H1 (cell line): ENCODE measurements around the gene CXorf65. TPM values are rescaled to one million over a fixed set of nuclear protein-coding genes. Genes with fewer than 3 reads are reported as not detected.

Source experiments
- CTCF ChIA-PET: fragments of 300-600 bp; sonication (Branson Sonifier 250); formaldehyde crosslinking; loops from one replicate; lab custom pipeline; 2021; ENCODE audit not compliant: partially characterized antibody; lab: Charles Lee
- POLR2A ChIA-PET: fragments of 300-600 bp; sonication (Branson Sonifier 250); formaldehyde crosslinking; loops from one replicate; lab custom pipeline; 2021; ENCODE audit warnings: inconsistent platforms; ENCODE audit not compliant: partially characterized antibody; lab: Charles Lee
- DNase-seq, 2 experiments: peaks; one replicate each; pipeline versions ENCODE4 v3.0.0 to v3.0.0-alpha.2; 2010 to 2022; ENCODE audit warnings: low spot score in 2 of 2, low read depth in 1 of 2, mixed read lengths in 1 of 2
- FAIRE-seq: peaks from 2 replicates; lab custom pipeline; 2011; peaks lifted over from hg19 to GRCh38; lab: Jason Lieb, UNC
- H2AFZ ChIP-seq: 2 replicates; pipeline ENCODE4 v1.8.1; 2012; ENCODE audit warnings: low read length, inconsistent platforms
- H2AK5ac ChIP-seq: 2 replicates; pipeline ENCODE4 v1.6.1; 2013; ENCODE audit warnings: low read depth, low read length
- H2BK120ac ChIP-seq: replicated peaks from 2 replicates; pipeline ENCODE3; 2013; ENCODE audit warnings: low read depth, low read length, inconsistent platforms
- H2BK12ac ChIP-seq: 2 replicates; pipeline ENCODE4 v1.6.1; 2013; ENCODE audit warnings: low read depth, low read length
- H2BK15ac ChIP-seq: 2 replicates; pipeline ENCODE4 v1.6.1; 2013; ENCODE audit warnings: low read length
- H2BK20ac ChIP-seq: 2 replicates; pipeline ENCODE4 v1.6.1; 2013; ENCODE audit warnings: low read length
- H2BK5ac ChIP-seq: 2 replicates; pipeline ENCODE4 v1.6.1; 2013; ENCODE audit warnings: low read depth, low read length
- H3K14ac ChIP-seq: 2 replicates; pipeline ENCODE4 v1.6.1; 2013; ENCODE audit warnings: inconsistent platforms; ENCODE audit not compliant: insufficient read length
- H3K18ac ChIP-seq: 2 replicates; pipeline ENCODE4 v1.6.1; 2013; ENCODE audit warnings: low read length; ENCODE audit errors: extremely low read depth
- H3K23ac ChIP-seq: 2 replicates; pipeline ENCODE4 v1.6.1; 2013; ENCODE audit warnings: inconsistent platforms; ENCODE audit not compliant: insufficient read length
- H3K23me2 ChIP-seq: 2 replicates; pipeline ENCODE4 v1.6.1; 2013; ENCODE audit warnings: low read depth, low read length
- H3K27ac ChIP-seq: 2 replicates; pipeline ENCODE4 v1.6.1; 2011; ENCODE audit warnings: low read depth, low read length, inconsistent platforms
- H3K27me3 ChIP-seq, 4 experiments: replicated peaks in 1 of 4; 1 replicate in 1 of 4; 2 replicates in 3 of 4; pipeline versions ENCODE4 v1.6.1 to v1.8.1; 2011 to 2013; ENCODE audit warnings: low read length in 3 of 4, mild to moderate bottlenecking in 3 of 4, inconsistent platforms in 2 of 4, mixed read lengths in 2 of 4, moderate library complexity in 1 of 4; ENCODE audit not compliant: control insufficient read depth in 3 of 4, insufficient read depth in 3 of 4; ENCODE audit errors: extremely low read depth in 1 of 4
- H3K36me3 ChIP-seq, 4 experiments: 2 replicates each; pipeline versions ENCODE4 v1.6.1 to v1.8.1; 2011 to 2013; ENCODE audit warnings: mild to moderate bottlenecking in 4 of 4, low read length in 3 of 4, moderate library complexity in 2 of 4, control low read depth in 1 of 4, inconsistent platforms in 1 of 4; ENCODE audit not compliant: insufficient read depth in 4 of 4, control insufficient read depth in 2 of 4
- H3K4ac ChIP-seq: replicated peaks from 2 replicates; pipeline ENCODE3; 2013; ENCODE audit warnings: low read length, low read depth, mixed read lengths, inconsistent platforms; ENCODE audit not compliant: insufficient read length
- H3K4me1 ChIP-seq, 4 experiments: replicated peaks in 1 of 4; 1 replicate in 1 of 4; 2 replicates in 3 of 4; pipeline versions ENCODE4 v1.6.1 to v1.8.1; 2011 to 2013; ENCODE audit warnings: low read length in 3 of 4, inconsistent platforms in 2 of 4, mixed read lengths in 1 of 4; ENCODE audit not compliant: insufficient read depth in 4 of 4, control insufficient read depth in 3 of 4
- H3K4me2 ChIP-seq, 2 experiments: 2 replicates each; pipeline versions ENCODE4 v1.6.1 to v1.8.1; 2011 to 2013; ENCODE audit warnings: low read depth in 2 of 2, low read length in 2 of 2, control low read depth in 1 of 2, inconsistent platforms in 1 of 2, mild to moderate bottlenecking in 1 of 2; ENCODE audit not compliant: insufficient read depth in 1 of 2
- H3K4me3 ChIP-seq, 4 experiments: fragments of 200-600, 300-600 bp in 1 of 4; sonication (generic), shearing (Covaris generic), sonication (Bioruptor Twin) in 1 of 4; 2 replicates each; pipeline versions ENCODE4 v1.5.1 to v1.8.1; 2011 to 2016; ENCODE audit warnings: low read length in 4 of 4, low read depth in 3 of 4, control low read depth in 2 of 4, inconsistent platforms in 2 of 4, mild to moderate bottlenecking in 2 of 4, mixed read lengths in 1 of 4, moderate library complexity in 1 of 4; ENCODE audit not compliant: insufficient read depth in 2 of 4; ENCODE audit errors: extremely low read depth in 1 of 4
- H3K56ac ChIP-seq: replicated peaks from 2 replicates; pipeline ENCODE3; 2013; ENCODE audit warnings: low read depth, mild to moderate bottlenecking, mixed read lengths, low read length, inconsistent platforms; ENCODE audit not compliant: insufficient read length
- H3K79me1 ChIP-seq: 2 replicates; pipeline ENCODE4 v1.6.1; 2013; ENCODE audit warnings: low read depth, low read length, control low read depth
- H3K79me2 ChIP-seq, 2 experiments: 2 replicates each; pipeline versions ENCODE4 v1.6.1 to v1.8.1; 2012 to 2013; ENCODE audit warnings: low read length in 2 of 2, mild to moderate bottlenecking in 2 of 2, inconsistent platforms in 1 of 2; ENCODE audit not compliant: insufficient read depth in 2 of 2, control insufficient read depth in 1 of 2
- H3K9ac ChIP-seq, 4 experiments: replicated peaks in 1 of 4; 1 replicate in 1 of 4; 2 replicates in 3 of 4; pipeline versions ENCODE4 v1.6.1 to v1.8.1; 2011 to 2013; ENCODE audit warnings: low read depth in 3 of 4, low read length in 3 of 4, control low read depth in 2 of 4, mild to moderate bottlenecking in 2 of 4, moderate library complexity in 2 of 4, inconsistent platforms in 1 of 4; ENCODE audit errors: extremely low read depth in 1 of 4
- H3K9me3 ChIP-seq, 2 experiments: 2 replicates each; pipeline versions ENCODE4 v1.6.1 to v1.8.1; 2012 to 2013; ENCODE audit warnings: mild to moderate bottlenecking in 2 of 2, moderate library complexity in 2 of 2, control low read depth in 1 of 2, inconsistent platforms in 1 of 2, low read depth in 1 of 2, low read length in 1 of 2, mixed read lengths in 1 of 2; ENCODE audit not compliant: insufficient read depth in 2 of 2
- H4K20me1 ChIP-seq, 2 experiments: replicated peaks in 1 of 2; 2 replicates each; pipeline versions ENCODE3 to v1.8.1; 2011 to 2013; ENCODE audit warnings: inconsistent platforms in 2 of 2, low read length in 2 of 2, mild to moderate bottlenecking in 1 of 2; ENCODE audit not compliant: insufficient read depth in 2 of 2, control insufficient read depth in 1 of 2
- H4K5ac ChIP-seq: 2 replicates; pipeline ENCODE4 v1.6.1; 2013; ENCODE audit warnings: low read length, low read depth, mixed read lengths, inconsistent platforms; ENCODE audit not compliant: insufficient read length
- H4K8ac ChIP-seq: 2 replicates; pipeline ENCODE4 v1.8.0; 2013; ENCODE audit warnings: mild to moderate bottlenecking, moderate library complexity, low read length, inconsistent platforms; ENCODE audit not compliant: insufficient read depth; ENCODE audit errors: extremely low read depth
- H4K91ac ChIP-seq: replicated peaks from 2 replicates; pipeline ENCODE3; 2013; ENCODE audit warnings: low read length, mixed read lengths, inconsistent platforms; ENCODE audit not compliant: insufficient read length
- ATF3 ChIP-seq: IDR thresholded peaks from 2 replicates; pipeline ENCODE4 v1.6.1; 2011; ENCODE audit warnings: low read depth, mild to moderate bottlenecking, low read length; ENCODE audit not compliant: insufficient read depth
- SUZ12 ChIP-seq: fragments of 200-600 bp; sonication (generic); IDR thresholded peaks from 2 replicates; pipeline ENCODE4 v1.6.1; 2012; ENCODE audit warnings: mild to moderate bottlenecking, inconsistent platforms, low read length, moderate library complexity, mixed read lengths
- whole genome bisulfite sequencing, 2 experiments: shearing (Covaris generic) in 1 of 2; methylation state at CpG; one replicate each; pipeline versions ENCODE4 v1.1.6 to v1.1.7; 2013 to 2015; ENCODE audit warnings: low lambda C conversion rate in 2 of 2, mixed read lengths in 2 of 2, inconsistent platforms in 1 of 2, low coverage in 1 of 2, missing lambda C conversion rate in 1 of 2; ENCODE audit not compliant: insufficient replicate concordance in 2 of 2, insufficient coverage in 1 of 2, insufficient read length in 1 of 2; ENCODE audit errors: extremely low coverage in 1 of 2, missing lambda C conversion rate in 1 of 2; 5-methylcytosine and 5-hydroxymethylcytosine counted together
- polyA plus RNA-seq, 7 experiments: library from polyadenylated mRNA; depleted of rRNA in 3 of 7; stranded (reverse) in 5 of 7; unstranded in 2 of 7; fragments of >200 nt in 5 of 7; fragments of 200-250 nt in 2 of 7; gene quantifications; 1 replicate in 5 of 7; 2 replicates in 1 of 7; 4 replicates in 1 of 7; pipeline versions ENCODE4 v1.2.1 to v1.2.3, GENCODE V29; 2011 to 2013; ENCODE audit warnings: missing spikeins in 2 of 7, mixed read lengths in 2 of 7
- total RNA-seq: library from RNA; stranded (reverse); fragmentation: NEBNext Ultra II Directional; extraction: Animal tissue kit (Norgen Biotek cat#: 25700); gene quantifications from 2 replicates; pipeline ENCODE4 v1.2.1, GENCODE V29; 2021

Gene CXorf65
- total and polyA plus RNA-seq, 2 of the 8 experiments (the other 6 are each of a cell fraction or from before 2014, with no cell fraction given): not detected

DNA sequence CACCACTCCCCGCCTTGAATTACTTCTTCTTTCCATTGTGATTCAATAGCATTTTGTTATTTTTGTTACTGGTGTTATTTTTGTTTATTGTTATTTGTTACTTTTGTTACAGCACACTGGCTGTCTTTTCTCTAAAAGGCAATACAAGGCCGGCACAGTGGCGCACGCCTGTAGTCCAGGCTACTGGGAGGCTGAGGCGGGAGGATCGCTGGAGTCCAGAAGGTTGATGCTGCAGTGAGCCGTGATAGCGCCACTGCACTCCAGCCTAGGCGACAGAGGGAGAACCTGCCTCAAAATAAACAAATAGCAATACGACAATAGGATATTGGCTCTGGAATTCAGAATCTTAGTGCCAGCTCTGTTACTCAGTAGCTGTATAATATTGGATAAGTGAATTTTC is 10.8 kb upstream of the CXorf65 start:
- Histone ChIP-seq H2BK15ac (no peak overlapping the region), H3K18ac (no peak overlapping the region), H2AFZ (no peak overlapping the region), H3K4me2 (peak overlapping the region; percentile 66 to 91), H3K79me1 (no peaks in the 10 kb centered on the region), H3K27me3 (peaks cover 0 to 3% (median 0%) of the 10 kb centered on the region in 4 experiments; a peak in 1 of 7 replicates), H3K27ac (no peak overlapping the region), H2BK12ac (no peak overlapping the region), H2BK20ac (no peak overlapping the region), H3K23me2 (no peaks in the 10 kb centered on the region; the same call in 1 of the 2 replicates), H3K9me3 (no peaks in the 10 kb centered on the region), H4K5ac (no peak overlapping the region), H3K9ac (no peak overlapping the region), H3K36me3 (peaks cover 0 to 19% (median 9%) of the 10 kb centered on the region in 4 experiments; a peak in 6 of 8 replicates), H3K14ac (no peak overlapping the region), H3K79me2 (no peaks in the 10 kb centered on the region), H4K8ac (no peak overlapping the region)
- ChIA-PET POLR2A (interaction anchor here (1.2 to 2.7 kb wide), 6 partner anchors 14 to 64 kb away, joined by 3 to 17 read pairs (median 7); partner anchors contain the start of gene FOXO4), CTCF (interaction anchor here (0.8 to 2.8 kb wide), 3 partner anchors 13 to 18 kb away, joined by 3 to 13 read pairs (median 4); no protein-coding TSS in a partner anchor)
- FAIRE-seq: no peak
- DNase-seq: no peak
- TF ChIP-seq ATF3 (no peak), SUZ12 (no peak)
- TF ChIP-seq, all 59 proteins: peak for 0
- H2BK120ac ChIP-seq: no peak overlapping the region
- H2BK5ac ChIP-seq: no peak overlapping the region
- 81% methylated on average over 10 of the region's 10 CpGs; no CpG with 5 or more reads in 1 of the 2 experiments for WGBS, 2 experiments
- H3K4me3 ChIP-seq: peak overlapping the region in 1 of 4 experiments; percentile 84; a peak in 2 of 8 replicates
- no peak overlapping the region for H3K4ac ChIP-seq
- no peak overlapping the region for H3K23ac ChIP-seq
- no peak overlapping the region for H4K91ac ChIP-seq
- H2AK5ac ChIP-seq: no peak overlapping the region
- H3K4me1 ChIP-seq: peaks cover 0 to 6% (median 2%) of the 10 kb centered on the region in 4 experiments; a peak in 3 of 7 replicates
- H3K56ac ChIP-seq: no peak overlapping the region
- H4K20me1 ChIP-seq: peaks cover 0 to 2% of the 10 kb centered on the region in 2 experiments
